Temporal lobe (tissue), 1 donor: ENCODE measurements around the gene CHFR. TPM values are rescaled to one million over a fixed set of nuclear protein-coding genes. Genes with fewer than 3 reads are reported as not detected.

Source experiments
- total RNA-seq: library from RNA; depleted of rRNA; stranded (reverse); fragments of >200 nt; gene quantifications from one replicate; pipeline ENCODE4 v1.2.3, GENCODE V29; 2014

Gene CHFR
- total RNA-seq, 1 donor from 2014 or later, result 30.5 TPM

Other genes with a start within 250 kb of the CHFR start
- 39.8 TPM for gene POLE, start 200.3 kb downstream of the CHFR start, total RNA-seq
- gene PXMP2, start 200.0 kb downstream of the CHFR start, total RNA-seq, result 21.9 TPM
- 15.0 TPM for gene PGAM5, start 176.8 kb downstream of the CHFR start, total RNA-seq
- gene ANKLE2, start 125.8 kb downstream of the CHFR start, total RNA-seq, result 35.2 TPM
- gene GOLGA3, start 58.7 kb downstream of the CHFR start, total RNA-seq, result 35.9 TPM
- 22.1 TPM for gene ZNF605, start 68.7 kb upstream of the CHFR start, total RNA-seq
- gene ZNF26, start 98.8 kb upstream of the CHFR start, total RNA-seq, result 15.5 TPM
- gene ZNF84, start 149.9 kb upstream of the CHFR start, total RNA-seq, result 104 TPM
- 30.5 TPM for gene ZNF140, start 193.3 kb upstream of the CHFR start, total RNA-seq
- gene ZNF891, start 242.7 kb upstream of the CHFR start, total RNA-seq, result 6.6 TPM
- 26.3 TPM for gene ZNF10, start 243.0 kb upstream of the CHFR start, total RNA-seq